ENCODE measurements around the gene C10orf90.

GRCh38 chr10:126570245-126570570 is 100.3 kb downstream of the C10orf90 start:
- no peak for TF ChIP-seq CTCF (IDR thresholded peaks at IDR 0.05; ENCODE audit: insufficient read depth, low read length, poor library complexity, severe bottlenecking)
- TF ChIP-seq EZH2phosphoT487 (conservative IDR thresholded peaks at IDR 0.05; ENCODE audit: low read length), result no peak

Measured in SU-DHL-6 (cell line).